Measurements from ENCODE around the gene SLC26A4. TPM values are rescaled to one million over a fixed set of nuclear protein-coding genes. Genes with fewer than 3 reads are reported as not detected.

The SLC26A4 gene
- total RNA-seq, 1 donor from 2014 or later = 0.43 TPM

DNA sequence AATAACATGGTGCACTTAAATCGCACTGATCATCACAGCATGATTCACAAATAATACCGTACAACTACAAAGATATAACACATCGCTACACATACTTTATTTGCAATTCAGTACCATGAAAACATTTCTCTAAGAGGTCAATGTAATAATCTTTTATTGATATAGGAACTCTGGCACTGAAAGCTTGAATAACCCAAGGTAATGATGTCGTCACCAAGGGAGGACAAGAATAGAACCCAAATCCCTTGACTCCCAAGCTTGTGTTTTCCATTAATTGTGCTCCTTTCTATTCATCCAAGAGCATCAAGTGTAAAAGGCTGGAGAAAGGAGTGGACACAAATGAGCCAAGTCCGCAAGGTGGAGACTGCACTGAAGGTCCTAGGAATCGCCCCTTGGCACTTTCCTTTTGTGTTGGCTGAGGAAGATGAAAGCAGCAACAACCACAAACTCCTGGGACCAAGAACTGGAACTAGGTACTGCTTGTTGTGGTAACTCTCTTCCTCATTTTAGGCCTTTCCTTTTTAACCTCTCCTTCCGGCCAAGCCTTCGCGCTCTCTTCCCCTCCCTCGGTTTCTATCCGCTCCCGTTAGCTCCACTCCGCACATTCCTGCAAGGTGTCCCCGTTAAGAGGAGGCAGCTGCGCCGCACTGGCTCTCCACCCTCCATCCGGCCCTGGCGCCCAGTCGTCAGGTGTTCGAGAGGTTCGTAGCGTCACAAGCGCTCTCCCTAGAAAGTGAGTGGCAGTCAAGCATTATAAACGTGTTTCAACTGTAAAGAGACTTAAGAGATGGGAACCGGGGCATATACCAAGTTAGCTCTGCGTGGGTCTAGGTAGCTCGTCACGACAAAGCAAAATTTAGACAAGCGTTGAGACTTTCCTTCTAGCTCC, 82.3 kb downstream of the SLC26A4 start:
- DNase-seq (ENCODE audit: low spot score, unreplicated experiment) = peak; percentile 41
- H3K4me3 Mint-ChIP-seq (ENCODE audit: low read depth) = peak overlapping the region; percentile 98

DNA sequence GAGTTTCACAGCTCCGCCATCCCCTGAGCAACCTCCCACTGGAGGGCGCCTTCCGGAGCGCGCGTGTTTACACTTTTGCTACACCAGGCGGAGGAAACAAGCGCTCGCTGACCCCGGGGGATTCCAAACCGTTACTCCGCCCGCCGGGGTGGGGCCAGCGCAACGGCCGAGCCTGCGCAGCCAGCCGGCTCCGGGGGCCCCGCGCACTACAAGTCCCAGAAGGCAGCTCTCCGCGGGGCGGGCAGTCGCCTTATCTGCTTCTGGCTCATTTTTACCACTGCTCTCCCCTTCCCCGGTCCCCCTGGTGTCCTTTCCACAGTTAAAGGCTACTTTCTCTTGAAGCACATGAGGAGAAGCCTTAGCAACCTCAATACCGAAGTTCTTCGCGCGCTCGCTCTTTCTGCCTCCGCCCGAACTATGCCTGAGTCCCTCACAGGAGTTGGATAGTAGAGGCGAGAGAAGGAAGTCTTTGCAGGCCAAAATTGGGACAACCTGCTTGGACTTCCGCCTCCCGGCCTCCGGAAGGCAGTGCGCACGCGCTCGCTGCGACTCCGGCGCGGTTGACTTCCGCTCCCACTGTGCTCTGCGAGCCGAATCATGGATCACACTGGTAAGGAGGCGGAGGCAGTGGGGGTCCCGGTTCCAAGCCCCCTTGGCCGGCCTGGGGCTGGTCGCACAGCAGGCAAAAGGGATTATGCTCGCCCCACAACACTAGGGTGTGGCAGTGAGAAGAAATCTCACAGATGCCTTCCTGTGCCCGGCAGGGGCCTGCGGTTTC, 83.1 kb downstream of the SLC26A4 start, which contains the start of gene CBLL1:
TSS of gene CBLL1 (plus strand) at position 576 of the 778 bp plus-strand sequence. CDS start at position 598, 22 bp downstream.
- Mint-ChIP-seq H3K4me3 (ENCODE audit: low read depth) (peak within 1 kb of the TSS; percentile 98), H3K27me3 (peaks cover 8% of the 10 kb centered on the region), H3K27ac (peak within 1 kb of the TSS; percentile 100), H3K9me3 (ENCODE audit: low read depth) (no peaks in the 10 kb centered on the region), H3K36me3 (ENCODE audit: insufficient read depth) (no peaks in the 10 kb centered on the region), H3K4me1 (ENCODE audit: low read depth) (peaks cover 17% of the 10 kb centered on the region)
- TF ChIP-seq, protein P1, sequence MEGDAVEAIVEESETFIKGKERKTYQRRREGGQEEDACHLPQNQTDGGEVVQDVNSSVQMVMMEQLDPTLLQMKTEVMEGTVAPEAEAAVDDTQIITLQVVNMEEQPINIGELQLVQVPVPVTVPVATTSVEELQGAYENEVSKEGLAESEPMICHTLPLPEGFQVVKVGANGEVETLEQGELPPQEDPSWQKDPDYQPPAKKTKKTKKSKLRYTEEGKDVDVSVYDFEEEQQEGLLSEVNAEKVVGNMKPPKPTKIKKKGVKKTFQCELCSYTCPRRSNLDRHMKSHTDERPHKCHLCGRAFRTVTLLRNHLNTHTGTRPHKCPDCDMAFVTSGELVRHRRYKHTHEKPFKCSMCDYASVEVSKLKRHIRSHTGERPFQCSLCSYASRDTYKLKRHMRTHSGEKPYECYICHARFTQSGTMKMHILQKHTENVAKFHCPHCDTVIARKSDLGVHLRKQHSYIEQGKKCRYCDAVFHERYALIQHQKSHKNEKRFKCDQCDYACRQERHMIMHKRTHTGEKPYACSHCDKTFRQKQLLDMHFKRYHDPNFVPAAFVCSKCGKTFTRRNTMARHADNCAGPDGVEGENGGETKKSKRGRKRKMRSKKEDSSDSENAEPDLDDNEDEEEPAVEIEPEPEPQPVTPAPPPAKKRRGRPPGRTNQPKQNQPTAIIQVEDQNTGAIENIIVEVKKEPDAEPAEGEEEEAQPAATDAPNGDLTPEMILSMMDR (IDR thresholded peaks at IDR 0.05; ENCODE audit: unreplicated experiment) = peak; percentile 73
- peak; percentile 92 for DNase-seq (ENCODE audit: low spot score, unreplicated experiment)

More for the DNA sequence above, 82.3 kb downstream of the SLC26A4 start:
- TF ChIP-seq, protein P1 (IDR thresholded peaks at IDR 0.05; ENCODE audit: unreplicated experiment) = no peak
- peaks cover 8% of the 10 kb centered on the region for H3K27me3 Mint-ChIP-seq
- H3K27ac Mint-ChIP-seq = peak overlapping the region; percentile 97
- H3K4me1 Mint-ChIP-seq (ENCODE audit: low read depth) = peaks cover 17% of the 10 kb centered on the region
- no peaks in the 10 kb centered on the region for H3K9me3 Mint-ChIP-seq (ENCODE audit: low read depth)
- no peaks in the 10 kb centered on the region for H3K36me3 Mint-ChIP-seq (ENCODE audit: insufficient read depth)

DNA sequence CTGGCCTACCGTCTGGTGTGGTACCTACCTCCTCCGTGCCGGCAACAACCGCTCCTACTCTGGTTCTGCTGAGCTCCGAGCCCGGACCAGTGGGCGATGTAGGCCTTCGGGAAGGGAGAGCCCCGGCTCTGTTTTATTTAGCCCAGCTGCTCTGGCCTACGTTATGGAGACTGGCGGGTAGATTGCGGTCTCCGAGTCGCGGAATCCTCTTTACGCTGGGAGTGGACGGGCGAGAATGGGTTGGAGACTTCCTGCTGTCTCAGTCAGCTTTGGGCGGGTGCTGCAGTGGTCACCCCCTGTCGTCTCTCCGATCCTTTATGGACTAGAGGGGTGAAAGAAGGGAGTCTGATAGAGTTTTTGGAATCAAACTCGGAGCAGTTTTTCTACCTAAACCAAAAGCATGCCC, 83.7 kb downstream of the SLC26A4 start:
- Mint-ChIP-seq H3K9me3 (ENCODE audit: low read depth) (no peaks in the 10 kb centered on the region), H3K27ac (peak overlapping the region; percentile 100), H3K36me3 (ENCODE audit: insufficient read depth) (no peaks in the 10 kb centered on the region), H3K27me3 (peaks cover 8% of the 10 kb centered on the region), H3K4me1 (ENCODE audit: low read depth) (peaks cover 17% of the 10 kb centered on the region), H3K4me3 (ENCODE audit: low read depth) (peak overlapping the region; percentile 98)
- TF ChIP-seq, protein P1 (IDR thresholded peaks at IDR 0.05; ENCODE audit: unreplicated experiment) = no peak
- no peak for DNase-seq (ENCODE audit: low spot score, unreplicated experiment)

DNA sequence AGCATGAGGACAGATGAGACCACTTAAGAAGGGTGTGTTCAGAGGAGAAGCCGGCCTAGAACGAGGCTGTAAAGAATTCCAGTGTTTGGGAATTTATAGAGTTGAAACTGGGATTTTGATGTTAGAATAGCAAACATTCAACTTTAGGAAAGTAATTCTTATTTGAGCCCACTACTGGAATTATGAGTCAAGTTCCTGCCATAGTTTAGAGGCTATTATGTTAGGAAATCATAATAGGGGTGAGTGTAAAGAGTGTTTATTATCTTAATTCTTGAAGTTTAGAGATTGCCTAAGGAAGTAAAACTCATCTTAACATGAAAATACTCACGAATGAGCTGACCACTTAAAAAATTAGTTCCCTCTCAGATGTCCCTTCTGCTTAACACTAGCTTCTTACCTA, 85.4 kb downstream of the SLC26A4 start:
- no peaks in the 10 kb centered on the region for H3K9me3 Mint-ChIP-seq (ENCODE audit: low read depth)
- H3K27ac Mint-ChIP-seq = no peak overlapping the region
- no peak for DNase-seq (ENCODE audit: low spot score, unreplicated experiment)
- H3K27me3 Mint-ChIP-seq = peaks cover 1% of the 10 kb centered on the region
- peaks cover 6% of the 10 kb centered on the region for H3K36me3 Mint-ChIP-seq (ENCODE audit: insufficient read depth)
- H3K4me3 Mint-ChIP-seq (ENCODE audit: low read depth) = peak overlapping the region; percentile 98
- TF ChIP-seq, protein P1 (IDR thresholded peaks at IDR 0.05; ENCODE audit: unreplicated experiment) = no peak
- peaks cover 17% of the 10 kb centered on the region for H3K4me1 Mint-ChIP-seq (ENCODE audit: low read depth)

DNA sequence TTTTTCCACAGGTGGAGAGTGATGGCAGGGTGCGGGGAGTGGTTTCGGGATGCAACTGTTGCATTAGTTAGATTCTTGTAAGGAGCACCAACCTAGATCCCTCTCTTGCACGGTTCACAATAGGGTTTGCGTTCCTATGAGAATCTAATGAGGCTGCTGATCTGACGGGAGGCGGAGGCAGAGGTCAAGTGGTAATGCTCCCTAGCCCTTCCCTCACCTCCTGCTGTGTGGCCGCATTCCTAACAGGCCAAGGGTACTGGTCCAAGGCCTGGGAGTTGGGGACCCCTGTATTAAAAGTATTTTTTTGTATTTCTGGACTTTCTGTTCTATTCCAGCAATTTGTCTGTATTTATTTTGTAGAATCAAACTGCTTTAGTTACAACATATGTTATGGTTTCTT, 90.5 kb downstream of the SLC26A4 start:
- H3K4me3 Mint-ChIP-seq (ENCODE audit: low read depth) = no peak overlapping the region
- no peak for DNase-seq (ENCODE audit: low spot score, unreplicated experiment)
- peaks cover 3% of the 10 kb centered on the region for H3K4me1 Mint-ChIP-seq (ENCODE audit: low read depth)
- no peaks in the 10 kb centered on the region for H3K27me3 Mint-ChIP-seq
- H3K27ac Mint-ChIP-seq = no peak overlapping the region
- no peaks in the 10 kb centered on the region for H3K9me3 Mint-ChIP-seq (ENCODE audit: low read depth)
- TF ChIP-seq, protein P1 (IDR thresholded peaks at IDR 0.05; ENCODE audit: unreplicated experiment) = no peak
- H3K36me3 Mint-ChIP-seq (ENCODE audit: insufficient read depth) = peaks cover 25% of the 10 kb centered on the region

Measured in progenitor cell of endocrine pancreas (in vitro differentiated cells).